Lower leg skin (tissue), 3 donors: ENCODE results near the gene COQ2.

Experiments used
- CTCF ChIP-seq, 3 donors: fragments of 450-650 bp; IDR thresholded peaks; one replicate each; pipeline ENCODE4 v1.5.1; 2016; ENCODE audit warnings: antibody characterized with exemption in 3 of 3, mild to moderate bottlenecking in 3 of 3, moderate library complexity in 2 of 3
- POLR2A ChIP-seq, 2 donors: fragments of 450-650 bp; IDR thresholded peaks; one replicate each; pipeline ENCODE4 v1.6.1; 2016 to 2017; ENCODE audit warnings: antibody characterized with exemption in 2 of 2, mild to moderate bottlenecking in 1 of 2, moderate library complexity in 1 of 2

GRCh38 chr4:83281307-83281706 lies 3.3 kb downstream of the COQ2 start:
- TF ChIP-seq CTCF (IDR thresholded peaks at IDR 0.05) (no peak), POLR2A (IDR thresholded peaks at IDR 0.05) (no peak)
